Endodermal cell (in vitro differentiated cells): ENCODE measurements around the gene RNLS. TPM values are rescaled to one million over a fixed set of nuclear protein-coding genes. Genes with fewer than 3 reads are reported as not detected.

Experiments
- DNase-seq: peaks from one replicate; pipeline ENCODE4 v3.0.0-alpha.2; 2017
- H3K27ac ChIP-seq: 2 replicates; pipeline ENCODE4 v1.5.1; 2013; ENCODE audit warnings: mild to moderate bottlenecking, low read depth, low read length, moderate library complexity
- H3K27me3 ChIP-seq: 2 replicates; pipeline ENCODE4 v1.6.1; 2013; ENCODE audit warnings: mild to moderate bottlenecking, low read length, moderate library complexity; ENCODE audit not compliant: insufficient read depth, control insufficient read depth, poor library complexity, severe bottlenecking
- H3K36me3 ChIP-seq: 2 replicates; pipeline ENCODE4 v1.7.0; 2013; ENCODE audit warnings: mild to moderate bottlenecking, low read length, moderate library complexity; ENCODE audit not compliant: control insufficient read depth, insufficient read depth
- H3K4me1 ChIP-seq: one replicate; pipeline ENCODE4 v1.7.0; 2013; ENCODE audit warnings: low read length; ENCODE audit not compliant: control insufficient read depth, insufficient read depth
- H3K4me3 ChIP-seq: 2 replicates; pipeline ENCODE4 v1.5.1; 2013; ENCODE audit warnings: mild to moderate bottlenecking, low read length, moderate library complexity
- H3K9ac ChIP-seq: 2 replicates; pipeline ENCODE4 v1.6.1; 2013; ENCODE audit warnings: mild to moderate bottlenecking, low read length, moderate library complexity; ENCODE audit not compliant: poor library complexity, severe bottlenecking; ENCODE audit errors: extremely low read depth
- H3K9me3 ChIP-seq: 2 replicates; pipeline ENCODE4 v1.6.1; 2013; ENCODE audit warnings: mild to moderate bottlenecking, low read length, moderate library complexity; ENCODE audit not compliant: control insufficient read depth
- H3K27ac Mint-ChIP-seq: 2 replicates; pipeline ENCODE4 v1.8.0; 2020; ENCODE audit warnings: mixed read lengths
- H3K27me3 Mint-ChIP-seq: 2 replicates; pipeline ENCODE4 v1.8.0; 2021; ENCODE audit warnings: mild to moderate bottlenecking, mixed read lengths; ENCODE audit not compliant: insufficient read depth
- H3K36me3 Mint-ChIP-seq: 2 replicates; pipeline ENCODE4 v1.8.0; 2020; ENCODE audit warnings: low read depth, mixed read lengths
- H3K4me1 Mint-ChIP-seq: 2 replicates; pipeline ENCODE4 v1.8.0; 2020; ENCODE audit warnings: mixed read lengths
- H3K4me3 Mint-ChIP-seq: 2 replicates; pipeline ENCODE4 v1.8.0; 2020; ENCODE audit warnings: mild to moderate bottlenecking, moderate library complexity, mixed read lengths
- H3K9me3 Mint-ChIP-seq: 2 replicates; pipeline ENCODE4 v1.8.0; 2020; ENCODE audit warnings: mild to moderate bottlenecking, mixed read lengths
- WGBS, 2 experiments: methylation state at CpG; one replicate each; pipeline versions ENCODE4 v1.1.5 to v1.1.7; 2013; ENCODE audit warnings: missing lambda C conversion rate in 2 of 2, mixed read lengths in 1 of 2; ENCODE audit not compliant: insufficient coverage in 1 of 2, insufficient read length in 1 of 2; 5-methylcytosine and 5-hydroxymethylcytosine counted together
- total RNA-seq, 2 donors: library from RNA; stranded (reverse); fragmentation: NEBNext Ultra II Directional in 1 of 2; extraction: Animal tissue kit (Norgen Biotek cat#: 25700) in 1 of 2; gene quantifications; 2 replicates in 1 of 2; 3 replicates in 1 of 2; pipeline ENCODE4 v1.2.1, GENCODE V29; 2021
- TF ChIP-seq, protein P1 (sequence below): fragments of 200-600 bp; sonication (generic); conservative IDR thresholded peaks from 2 replicates; pipeline ENCODE4 v1.5.0; 2021; ENCODE audit warnings: antibody characterized with exemption, mild to moderate bottlenecking

The RNLS gene
- total RNA-seq, 2 donors from 2014 or later = 10.1 to 12.3 TPM

DNA sequence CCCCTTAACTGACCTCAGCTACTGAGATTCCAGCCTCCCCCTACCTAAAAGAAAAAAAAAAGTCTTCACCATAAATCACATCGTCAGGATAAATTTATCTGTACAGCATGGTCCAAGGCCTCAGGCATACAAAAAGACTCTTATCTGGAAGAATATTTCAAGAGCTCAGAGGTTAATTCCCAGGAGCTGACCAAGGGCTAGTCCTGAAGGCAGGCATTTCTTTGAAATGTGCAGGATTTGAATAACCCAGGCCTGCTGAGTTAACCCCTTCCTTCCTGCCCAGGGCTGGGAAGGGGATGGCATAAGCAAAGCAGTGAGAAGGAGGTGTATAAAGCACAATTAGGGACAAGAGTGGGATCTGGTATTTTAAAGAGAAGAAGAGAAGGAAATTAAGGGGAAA lies 111.2 kb downstream of the RNLS start:
- TF ChIP-seq, protein P1, sequence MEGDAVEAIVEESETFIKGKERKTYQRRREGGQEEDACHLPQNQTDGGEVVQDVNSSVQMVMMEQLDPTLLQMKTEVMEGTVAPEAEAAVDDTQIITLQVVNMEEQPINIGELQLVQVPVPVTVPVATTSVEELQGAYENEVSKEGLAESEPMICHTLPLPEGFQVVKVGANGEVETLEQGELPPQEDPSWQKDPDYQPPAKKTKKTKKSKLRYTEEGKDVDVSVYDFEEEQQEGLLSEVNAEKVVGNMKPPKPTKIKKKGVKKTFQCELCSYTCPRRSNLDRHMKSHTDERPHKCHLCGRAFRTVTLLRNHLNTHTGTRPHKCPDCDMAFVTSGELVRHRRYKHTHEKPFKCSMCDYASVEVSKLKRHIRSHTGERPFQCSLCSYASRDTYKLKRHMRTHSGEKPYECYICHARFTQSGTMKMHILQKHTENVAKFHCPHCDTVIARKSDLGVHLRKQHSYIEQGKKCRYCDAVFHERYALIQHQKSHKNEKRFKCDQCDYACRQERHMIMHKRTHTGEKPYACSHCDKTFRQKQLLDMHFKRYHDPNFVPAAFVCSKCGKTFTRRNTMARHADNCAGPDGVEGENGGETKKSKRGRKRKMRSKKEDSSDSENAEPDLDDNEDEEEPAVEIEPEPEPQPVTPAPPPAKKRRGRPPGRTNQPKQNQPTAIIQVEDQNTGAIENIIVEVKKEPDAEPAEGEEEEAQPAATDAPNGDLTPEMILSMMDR = no peak
- H3K27me3 ChIP-seq = no peaks in the 10 kb centered on the region
- H3K36me3 Mint-ChIP-seq = no peaks in the 10 kb centered on the region

DNA sequence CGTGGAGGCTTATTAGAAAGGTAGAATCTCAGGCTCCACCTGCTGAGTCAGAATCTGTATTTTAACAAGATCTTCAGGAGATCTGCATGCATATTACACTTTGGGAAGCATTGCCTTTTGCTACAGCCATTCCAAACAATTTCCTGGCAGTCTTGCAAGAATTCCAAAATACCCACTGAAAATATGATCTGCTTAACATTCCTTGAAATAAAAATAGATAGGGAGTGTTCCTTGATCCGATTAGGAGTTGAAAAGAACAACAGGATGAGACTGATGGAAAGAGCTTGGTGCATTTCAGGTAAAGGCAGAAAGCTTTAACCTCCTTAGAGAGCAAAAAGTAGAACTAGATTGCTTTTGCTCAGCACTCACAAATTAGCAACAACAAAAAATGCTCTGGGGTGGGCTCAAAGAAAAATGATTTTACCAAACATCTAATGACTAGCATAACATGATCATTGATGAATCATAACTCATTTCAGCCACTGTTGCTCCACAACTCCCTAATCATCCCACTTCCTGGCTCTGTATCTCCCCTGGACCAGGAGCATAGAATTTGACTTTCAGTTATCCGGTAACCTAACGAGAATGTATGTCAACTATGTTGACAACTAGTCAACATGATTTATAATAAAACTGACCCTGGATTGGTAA lies 115.2 kb downstream of the RNLS start:
- no peaks in the 10 kb centered on the region for H3K36me3 Mint-ChIP-seq
- H3K27me3 ChIP-seq = no peaks in the 10 kb centered on the region
- no peak overlapping the region for H3K9ac ChIP-seq
- no peak overlapping the region for H3K27ac Mint-ChIP-seq
- DNase-seq = no peak
- H3K27me3 Mint-ChIP-seq = peaks cover 12% of the 10 kb centered on the region
- no peaks in the 10 kb centered on the region for H3K4me1 Mint-ChIP-seq
- no peaks in the 10 kb centered on the region for H3K36me3 ChIP-seq
- H3K27ac ChIP-seq = no peak overlapping the region
- no peak overlapping the region for H3K4me3 Mint-ChIP-seq
- TF ChIP-seq, protein P1 = no peak
- peaks cover 5% of the 10 kb centered on the region for H3K9me3 ChIP-seq
- no peak overlapping the region for H3K4me3 ChIP-seq
- no peaks in the 10 kb centered on the region for H3K4me1 ChIP-seq
- H3K9me3 Mint-ChIP-seq = peaks cover 7% of the 10 kb centered on the region
- 85 to 92% methylated on average over 4 of the region's 4 CpGs for WGBS, 2 experiments

More for the DNA sequence above, 111.2 kb downstream of the RNLS start:
- H3K9ac ChIP-seq = no peak overlapping the region
- no peak overlapping the region for H3K27ac ChIP-seq
- Mint-ChIP-seq H3K27me3 (no peaks in the 10 kb centered on the region), H3K27ac (no peak overlapping the region), H3K9me3 (peaks cover 7% of the 10 kb centered on the region), H3K4me3 (no peak overlapping the region), H3K4me1 (no peaks in the 10 kb centered on the region)
- 100% methylated on average over 1 of the region's 1 CpG; no CpG with 5 or more reads in 1 of the 2 experiments for WGBS, 2 experiments
- H3K4me3 ChIP-seq = no peak overlapping the region
- H3K4me1 ChIP-seq = no peaks in the 10 kb centered on the region
- H3K36me3 ChIP-seq = no peaks in the 10 kb centered on the region
- DNase-seq = no peak
- peaks cover 5% of the 10 kb centered on the region for H3K9me3 ChIP-seq

DNA sequence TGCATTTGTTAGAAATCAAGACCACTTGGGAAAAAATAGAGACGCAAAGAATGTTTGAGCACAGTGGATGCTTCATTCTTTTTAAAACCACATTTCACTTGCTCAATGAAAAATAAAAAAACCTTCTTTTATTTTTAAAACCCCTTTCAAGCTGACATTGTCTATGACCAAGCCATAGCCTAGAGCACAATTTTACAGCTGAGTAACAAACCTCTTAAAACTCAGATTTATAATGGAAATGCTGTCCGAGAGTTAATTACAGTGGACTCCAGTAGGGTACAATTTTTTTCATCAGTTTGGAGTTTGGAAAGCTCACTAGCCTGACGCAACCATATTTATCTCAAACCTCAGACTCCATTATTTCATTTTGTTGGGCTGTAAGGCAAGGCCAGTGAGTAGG lies 116.3 kb downstream of the RNLS start:
- 80 to 89% methylated on average over 1 to 3 of the region's 3 CpGs for WGBS, 2 experiments
- Mint-ChIP-seq H3K36me3 (no peaks in the 10 kb centered on the region), H3K27me3 (peaks cover 12% of the 10 kb centered on the region), H3K9me3 (peaks cover 7% of the 10 kb centered on the region), H3K27ac (no peak overlapping the region), H3K4me1 (no peaks in the 10 kb centered on the region), H3K4me3 (no peak overlapping the region)
- no peak overlapping the region for H3K9ac ChIP-seq
- no peaks in the 10 kb centered on the region for H3K4me1 ChIP-seq
- H3K4me3 ChIP-seq = no peak overlapping the region
- TF ChIP-seq, protein P1 = no peak
- no peak for DNase-seq
- H3K9me3 ChIP-seq = peaks cover 5% of the 10 kb centered on the region
- no peaks in the 10 kb centered on the region for H3K27me3 ChIP-seq
- no peak overlapping the region for H3K27ac ChIP-seq
- no peaks in the 10 kb centered on the region for H3K36me3 ChIP-seq
